GM21528 (cell line): ENCODE results near the gene ANTKMT.
"Not testable (repeated sequence)": the region's sequence is repeated elsewhere in the genome, so short reads cannot be mapped to it uniquely, and the experiment has no call there.

Experiments
- ATAC-seq: cut with Tn5 transposase; IDR thresholded peaks from one replicate; pipeline ENCODE4 v1.9.1; 2021; ENCODE audit warnings: mild to moderate bottlenecking, moderate library complexity; ENCODE audit not compliant: unreplicated experiment, low FRiP score

ANTKMT gene

GRCh38 chr16:712740-713250 is 8.2 kb upstream of the ANTKMT start:
- not testable (repeated sequence) for ATAC-seq

GRCh38 chr16:714079-714478 is 6.9 kb upstream of the ANTKMT start:
- ATAC-seq = no peak

GRCh38 chr16:714558-715476 is 6.1 kb upstream of the ANTKMT start, which contains the start of gene METRN:
TSS of gene METRN (plus strand) at chr16:715118. CDS start at chr16:715290, 172 bp downstream.
- no peak for ATAC-seq

- ATAC-seq = no peak
Measured at GRCh38 chr16:715477-716199, 5.3 kb upstream of the ANTKMT start.

GRCh38 chr16:716200-716568 is 4.8 kb upstream of the ANTKMT start:
- ATAC-seq = no peak

- ATAC-seq = no peak
Measured at GRCh38 chr16:716768-717325, 4.1 kb upstream of the ANTKMT start.

GRCh38 chr16:717450-718245 is 3.3 kb upstream of the ANTKMT start:
- ATAC-seq = no peak

GRCh38 chr16:718389-718788 is 2.6 kb upstream of the ANTKMT start:
- no peak for ATAC-seq

GRCh38 chr16:718922-719321 is 2.0 kb upstream of the ANTKMT start:
- ATAC-seq = no peak

GRCh38 chr16:719815-720446 is 1.0 kb upstream of the ANTKMT start:
- no peak for ATAC-seq

GRCh38 chr16:720447-720989 is 428 bp upstream of the ANTKMT start:
- no peak for ATAC-seq

GRCh38 chr16:721765-722540 is 1.0 kb downstream of the ANTKMT start:
- no peak for ATAC-seq

GRCh38 chr16:722835-723633 is 2.1 kb downstream of the ANTKMT start:
- no peak for ATAC-seq

- no peak for ATAC-seq
Measured at GRCh38 chr16:723695-724094, 2.7 kb downstream of the ANTKMT start.

GRCh38 chr16:724188-725040 is 3.5 kb downstream of the ANTKMT start:
- ATAC-seq = no peak

- no peak for ATAC-seq
Measured at GRCh38 chr16:725041-725376, 4.1 kb downstream of the ANTKMT start.

- no peak for ATAC-seq
Measured at GRCh38 chr16:725463-726187, 4.7 kb downstream of the ANTKMT start.
